ENCODE results near the gene ATPAF2. TPM values are rescaled to one million over a fixed set of nuclear protein-coding genes. Genes with fewer than 3 reads are reported as not detected.

The ATPAF2 gene
- total and polyA plus RNA-seq, 8 donors = 21.3 to 38.2 (median 23.4) TPM

DNA sequence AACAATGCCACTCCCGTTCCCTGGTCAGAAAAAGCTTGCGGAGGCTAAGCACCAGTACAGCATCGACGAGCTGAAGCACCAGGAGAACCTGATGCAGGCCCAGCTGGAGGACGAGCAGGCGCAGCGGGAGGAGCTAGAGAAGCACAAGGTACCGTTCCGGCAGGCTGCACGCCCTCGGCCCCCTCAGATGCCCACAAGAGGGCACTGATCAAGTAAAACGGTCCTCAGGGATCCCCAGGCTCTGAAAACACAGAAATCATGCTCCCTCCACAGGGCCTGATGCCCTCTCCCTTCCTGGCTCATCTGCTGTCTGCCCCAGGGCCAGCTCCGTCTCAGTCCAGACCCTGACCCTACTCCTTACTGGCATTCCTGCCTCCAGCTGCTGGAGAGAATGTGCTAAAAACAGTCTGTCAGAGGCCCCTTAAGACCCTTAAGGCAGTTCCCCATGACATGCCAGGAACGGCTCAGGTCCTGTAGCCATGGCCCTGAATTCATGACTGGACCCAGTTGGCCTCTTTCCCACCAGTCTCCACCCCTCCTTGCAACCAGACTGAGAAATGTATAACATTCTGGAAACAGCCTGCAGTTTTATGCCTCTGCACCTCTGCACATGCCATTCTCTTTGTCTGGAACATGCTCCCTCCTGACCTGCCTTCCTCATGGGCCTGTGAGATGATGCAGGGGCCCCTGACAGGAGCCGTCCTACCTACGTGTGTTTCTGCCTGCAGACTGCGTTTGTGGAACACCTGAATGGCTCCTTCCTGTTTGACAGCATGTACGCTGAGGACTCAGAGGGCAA lies 44.5 kb downstream of the ATPAF2 start:
- no peak for DNase-seq

GRCh38 chr17:17993852-17994251 lies 45.1 kb downstream of the ATPAF2 start:
- intact Hi-C loops (cut with DNase I) = no loop called here

More for the DNA sequence above, 44.5 kb downstream of the ATPAF2 start:
- H3K27me3 ChIP-seq = no peaks in the 10 kb centered on the region
- no peak overlapping the region for H3K27ac ChIP-seq
- H3K4me1 ChIP-seq = no peaks in the 10 kb centered on the region
- intact Hi-C loops (cut with DNase I) = no loop called here
- H3K4me3 ChIP-seq = no peak overlapping the region
- no peak for ATAC-seq
- no peaks in the 10 kb centered on the region for H3K9me3 ChIP-seq
- no peaks in the 10 kb centered on the region for H3K36me3 ChIP-seq
- no peak for TF ChIP-seq CTCF (IDR thresholded peaks at IDR 0.05)

GRCh38 chr17:17993366-17993765 lies 45.6 kb downstream of the ATPAF2 start:
- no peak for ATAC-seq

More at GRCh38 chr17:17993852-17994251, 45.1 kb downstream of the ATPAF2 start:
- H3K27ac ChIP-seq = no peak overlapping the region
- no peaks in the 10 kb centered on the region for H3K27me3 ChIP-seq
- H3K4me3 ChIP-seq = no peak overlapping the region
- no peaks in the 10 kb centered on the region for H3K9me3 ChIP-seq
- H3K36me3 ChIP-seq = no peaks in the 10 kb centered on the region
- H3K4me1 ChIP-seq = no peaks in the 10 kb centered on the region
- ATAC-seq = no peak
- no peak for DNase-seq
- TF ChIP-seq CTCF (IDR thresholded peaks at IDR 0.05) = no peak

DNA sequence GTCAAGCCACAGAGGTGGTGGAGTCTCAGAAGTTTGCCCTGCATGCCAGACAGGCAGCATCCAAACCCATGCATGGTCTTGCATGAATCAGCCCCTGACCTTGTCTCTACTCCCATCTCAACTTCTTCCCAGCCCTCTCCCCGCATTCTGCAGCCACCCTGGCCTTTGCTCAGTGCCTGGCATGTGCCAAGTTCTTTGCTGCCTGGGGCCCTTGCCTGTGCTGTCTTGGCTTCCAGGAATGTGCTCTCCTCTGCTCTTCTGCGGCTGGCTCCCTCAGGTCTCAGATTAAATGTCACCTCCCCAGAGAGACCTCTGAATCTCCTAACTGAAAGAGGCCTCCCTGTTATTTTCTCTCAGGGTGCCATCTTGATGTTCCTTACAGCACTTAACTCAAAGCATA lies 48.7 kb downstream of the ATPAF2 start:
- ATAC-seq (no peak), DNase-seq (no peak)
- no peaks in the 10 kb centered on the region for H3K27me3 ChIP-seq
- H3K36me3 ChIP-seq = no peaks in the 10 kb centered on the region
- no peaks in the 10 kb centered on the region for H3K4me1 ChIP-seq
- H3K4me3 ChIP-seq = no peak overlapping the region
- no peak overlapping the region for H3K27ac ChIP-seq
- H3K9me3 ChIP-seq = no peaks in the 10 kb centered on the region
- no peak for TF ChIP-seq CTCF (IDR thresholded peaks at IDR 0.05)
- intact Hi-C loops (cut with DNase I) = no loop called here

More at GRCh38 chr17:17993366-17993765, 45.6 kb downstream of the ATPAF2 start:
- intact Hi-C loops (cut with DNase I) = no loop called here
- no peaks in the 10 kb centered on the region for H3K27me3 ChIP-seq
- no peaks in the 10 kb centered on the region for H3K36me3 ChIP-seq
- no peaks in the 10 kb centered on the region for H3K4me1 ChIP-seq
- H3K4me3 ChIP-seq = no peak overlapping the region
- no peak for TF ChIP-seq CTCF (IDR thresholded peaks at IDR 0.05)
- H3K9me3 ChIP-seq = no peaks in the 10 kb centered on the region
- DNase-seq = no peak
- no peak overlapping the region for H3K27ac ChIP-seq

DNA sequence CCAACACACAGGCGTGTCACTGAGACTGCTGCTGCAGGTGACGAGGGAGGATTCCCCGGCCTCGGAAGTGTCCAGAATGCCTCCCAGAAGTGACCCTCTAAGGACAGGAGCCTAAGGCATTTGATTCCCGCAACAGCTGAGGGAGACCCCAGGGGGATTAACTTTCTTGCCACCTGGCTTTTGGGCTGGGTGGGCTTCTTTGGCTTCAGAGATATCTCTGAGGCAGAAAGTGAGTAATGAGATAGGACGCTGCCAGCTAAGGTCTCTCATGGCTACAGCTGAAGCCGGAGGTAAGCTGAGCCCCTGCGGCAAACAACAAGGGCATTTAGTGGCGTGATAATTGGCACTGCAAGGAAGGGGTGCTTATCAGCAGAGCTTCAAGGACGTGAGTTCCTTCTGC lies 49.4 kb downstream of the ATPAF2 start:
- H3K27ac ChIP-seq = no peak overlapping the region
- H3K9me3 ChIP-seq = no peaks in the 10 kb centered on the region
- intact Hi-C loops (cut with DNase I) = no loop called here
- DNase-seq (no peak), ATAC-seq (no peak)
- H3K27me3 ChIP-seq = no peaks in the 10 kb centered on the region
- no peak for TF ChIP-seq CTCF (IDR thresholded peaks at IDR 0.05)
- no peak overlapping the region for H3K4me3 ChIP-seq
- no peaks in the 10 kb centered on the region for H3K36me3 ChIP-seq
- H3K4me1 ChIP-seq = no peaks in the 10 kb centered on the region
